ENCODE results near the gene PEX13.
A peak's percentile ranks its signal among the peaks of the same experiment; 100 is the strongest.
"Not testable (repeated sequence)": the region's sequence is repeated elsewhere in the genome, so short reads cannot be mapped to it uniquely, and the experiment has no call there.

PEX13 gene

DNA sequence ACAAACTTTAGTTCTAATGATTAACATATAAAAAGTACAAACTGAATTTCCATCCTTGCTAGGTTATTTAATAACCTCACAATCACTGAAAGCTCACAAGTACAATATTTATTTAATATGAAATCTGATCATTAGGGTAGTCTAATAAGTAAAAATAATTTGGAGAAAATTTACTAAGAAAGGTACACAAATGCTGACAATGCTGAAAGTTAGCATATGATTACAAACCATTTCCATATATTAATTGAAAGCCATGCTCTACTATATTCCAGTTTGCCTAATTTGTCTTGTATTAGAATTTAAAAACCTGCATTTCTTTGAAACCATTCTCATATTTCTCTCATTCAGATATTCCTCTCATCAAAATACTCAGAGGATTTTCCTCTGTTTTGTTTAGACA lies 8.2 kb upstream of the PEX13 start:
- DNase-seq (ENCODE audit: low read depth), result no peak
- no peak overlapping the region for H3K4me3 ChIP-seq (ENCODE audit: low read length)
- TF ChIP-seq, protein P1, sequence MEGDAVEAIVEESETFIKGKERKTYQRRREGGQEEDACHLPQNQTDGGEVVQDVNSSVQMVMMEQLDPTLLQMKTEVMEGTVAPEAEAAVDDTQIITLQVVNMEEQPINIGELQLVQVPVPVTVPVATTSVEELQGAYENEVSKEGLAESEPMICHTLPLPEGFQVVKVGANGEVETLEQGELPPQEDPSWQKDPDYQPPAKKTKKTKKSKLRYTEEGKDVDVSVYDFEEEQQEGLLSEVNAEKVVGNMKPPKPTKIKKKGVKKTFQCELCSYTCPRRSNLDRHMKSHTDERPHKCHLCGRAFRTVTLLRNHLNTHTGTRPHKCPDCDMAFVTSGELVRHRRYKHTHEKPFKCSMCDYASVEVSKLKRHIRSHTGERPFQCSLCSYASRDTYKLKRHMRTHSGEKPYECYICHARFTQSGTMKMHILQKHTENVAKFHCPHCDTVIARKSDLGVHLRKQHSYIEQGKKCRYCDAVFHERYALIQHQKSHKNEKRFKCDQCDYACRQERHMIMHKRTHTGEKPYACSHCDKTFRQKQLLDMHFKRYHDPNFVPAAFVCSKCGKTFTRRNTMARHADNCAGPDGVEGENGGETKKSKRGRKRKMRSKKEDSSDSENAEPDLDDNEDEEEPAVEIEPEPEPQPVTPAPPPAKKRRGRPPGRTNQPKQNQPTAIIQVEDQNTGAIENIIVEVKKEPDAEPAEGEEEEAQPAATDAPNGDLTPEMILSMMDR (IDR thresholded peaks at IDR 0.05; ENCODE audit: insufficient read depth, low read depth, low read length, missing control alignments), result no peak

DNA sequence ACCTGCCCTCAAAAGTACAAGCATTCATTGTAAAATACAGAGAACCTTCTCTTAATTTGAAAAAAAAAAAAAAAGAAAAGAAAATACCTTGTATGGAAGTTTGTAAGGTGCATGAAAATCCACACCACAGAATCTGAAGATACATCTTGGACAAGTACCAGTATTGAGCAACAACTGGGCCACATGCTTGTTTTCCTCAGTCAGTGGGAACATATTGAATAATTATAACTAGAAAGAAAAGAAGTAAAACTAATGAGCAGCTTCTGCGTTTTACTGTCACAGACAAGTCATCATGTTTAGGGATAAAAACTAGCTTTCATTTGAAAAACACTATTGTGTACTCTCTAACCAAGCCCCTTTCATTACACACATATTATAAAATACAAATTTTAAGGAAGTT lies 5.8 kb upstream of the PEX13 start:
- TF ChIP-seq, protein P1 (IDR thresholded peaks at IDR 0.05; ENCODE audit: insufficient read depth, low read depth, low read length, missing control alignments), result no peak
- DNase-seq (ENCODE audit: low read depth), result peak; percentile 5
- H3K4me3 ChIP-seq (ENCODE audit: low read length), result no peak overlapping the region

DNA sequence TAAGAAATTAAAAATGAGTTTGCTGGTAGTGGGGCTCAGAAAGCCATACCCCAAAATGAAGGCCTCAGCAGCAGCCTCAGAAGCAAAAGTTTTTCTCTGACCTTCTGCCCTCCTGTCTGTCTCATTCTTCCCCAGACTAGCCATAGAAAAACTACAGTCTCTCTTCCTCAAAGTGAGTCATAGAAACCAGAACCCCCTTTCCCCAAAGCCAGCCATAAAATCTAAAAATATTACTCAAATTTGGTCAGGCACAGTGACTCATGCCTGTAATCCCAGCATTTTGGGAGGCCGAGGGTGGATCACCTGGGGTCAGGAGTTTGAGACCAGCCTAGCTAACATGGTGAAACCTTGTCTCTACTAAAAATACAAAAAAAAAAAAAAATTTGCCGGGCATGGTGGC lies 5.2 kb upstream of the PEX13 start:
- not testable (repeated sequence) for H3K4me3 ChIP-seq (ENCODE audit: low read length)
- peak; percentile 32 for DNase-seq (ENCODE audit: low read depth)

DNA sequence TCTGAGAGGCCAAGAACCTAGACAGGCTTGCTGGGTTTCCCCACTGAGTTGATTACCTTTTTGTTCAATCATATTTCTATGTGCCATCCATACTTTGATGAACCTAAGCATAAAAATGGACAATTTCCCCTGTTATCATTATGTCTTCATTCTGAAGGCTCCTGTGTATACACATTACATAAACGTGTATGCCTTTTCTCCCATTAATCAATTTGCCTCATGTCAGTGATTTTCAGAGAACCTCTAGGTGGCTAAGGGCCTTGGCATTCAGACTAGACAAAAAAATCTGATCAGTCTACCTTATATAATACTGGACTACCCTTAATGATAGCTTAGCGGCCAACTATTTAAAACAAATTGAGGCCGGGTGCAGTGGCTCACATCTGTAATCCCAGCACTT lies 4.1 kb upstream of the PEX13 start:
- DNase-seq (ENCODE audit: low read depth), result no peak
- H3K4me3 ChIP-seq (ENCODE audit: low read length), result no peak overlapping the region
- TF ChIP-seq, protein P1 (IDR thresholded peaks at IDR 0.05; ENCODE audit: insufficient read depth, low read depth, low read length, missing control alignments), result no peak

DNA sequence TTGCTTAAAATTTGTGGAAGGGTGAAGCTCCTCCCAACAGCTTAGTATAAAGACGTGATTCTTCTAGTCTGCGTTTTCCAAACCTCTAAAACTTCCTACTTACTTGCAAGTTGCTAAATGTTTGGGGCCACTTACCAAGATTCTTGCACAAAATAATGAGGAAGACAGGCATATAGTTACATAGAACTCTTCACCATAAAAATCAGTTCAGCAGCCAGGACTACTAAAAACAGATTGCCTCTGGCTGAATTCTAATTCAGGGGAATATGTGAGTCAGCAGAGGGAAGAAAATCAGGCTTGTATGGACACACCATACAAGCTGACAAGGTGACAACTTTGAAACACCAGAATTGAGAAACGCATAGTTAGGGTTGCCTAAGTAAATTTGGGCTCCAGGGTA lies 2.8 kb upstream of the PEX13 start:
- H3K4me3 ChIP-seq (ENCODE audit: low read length), result no peak overlapping the region
- peak; percentile 91 for DNase-seq (ENCODE audit: low read depth)
- TF ChIP-seq, protein P1 (IDR thresholded peaks at IDR 0.05; ENCODE audit: insufficient read depth, low read depth, low read length, missing control alignments), result no peak

DNA sequence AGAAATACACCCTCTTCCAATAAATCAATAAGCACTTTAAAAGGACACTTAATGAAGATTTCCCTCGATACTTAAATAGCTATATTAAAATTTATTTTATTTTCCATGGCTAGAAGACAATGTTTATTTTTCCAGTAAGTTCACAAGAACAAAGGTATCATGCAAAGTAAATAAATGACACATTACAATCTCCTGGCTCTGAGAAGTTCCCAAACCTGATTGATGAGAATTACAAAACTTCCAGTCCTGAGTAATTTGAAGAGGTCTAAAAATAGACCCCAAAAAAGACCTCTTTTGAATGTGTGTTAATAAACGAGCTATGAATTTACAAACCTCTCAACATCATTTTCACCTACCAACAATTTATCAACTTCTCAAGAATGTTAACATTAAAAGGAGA lies 1.5 kb upstream of the PEX13 start:
- peak; percentile 87 for DNase-seq (ENCODE audit: low read depth)
- TF ChIP-seq, protein P1 (IDR thresholded peaks at IDR 0.05; ENCODE audit: insufficient read depth, low read depth, low read length, missing control alignments), result no peak
- H3K4me3 ChIP-seq (ENCODE audit: low read length), result peak overlapping the region; percentile 96

DNA sequence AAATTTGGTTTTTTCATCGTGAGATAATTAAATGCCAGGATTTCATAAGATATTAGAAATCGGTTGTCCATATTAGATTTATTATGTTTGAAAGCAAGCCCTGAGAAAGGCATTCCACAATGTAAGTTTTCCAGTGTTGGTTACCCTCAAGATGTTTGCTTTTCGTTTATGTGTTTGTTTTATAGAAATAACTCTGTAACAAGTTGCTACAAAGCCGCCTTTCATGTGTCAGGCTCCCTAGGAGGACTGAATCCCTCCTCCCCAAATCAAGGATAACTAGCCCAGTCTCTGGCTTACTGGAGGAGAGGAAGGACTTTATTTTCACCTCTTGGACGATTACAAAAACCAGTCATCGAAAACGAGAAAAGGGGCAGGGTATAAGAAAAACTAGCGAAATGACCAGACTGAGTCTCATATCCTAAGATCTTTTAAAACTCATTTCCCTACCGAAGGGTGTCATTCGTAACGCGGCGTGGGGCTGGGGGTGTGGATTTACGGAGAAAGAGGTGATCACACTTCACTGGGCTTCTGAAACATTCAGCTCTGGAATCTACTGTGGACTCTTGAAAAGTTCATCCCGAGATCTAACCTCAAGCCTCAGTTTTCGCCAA lies 1.0 kb upstream of the PEX13 start:
- peak overlapping the region; percentile 96 for H3K4me3 ChIP-seq (ENCODE audit: low read length)
- DNase-seq (ENCODE audit: low read depth), result peak; percentile 39

More for the DNA sequence above, 1.0 kb upstream of the PEX13 start:
- TF ChIP-seq, protein P1 (IDR thresholded peaks at IDR 0.05; ENCODE audit: insufficient read depth, low read depth, low read length, missing control alignments), result no peak
